HG02943 (cell line): ENCODE data around the gene RALY.

Experiments
- ATAC-seq: cut with Tn5 transposase; IDR thresholded peaks from one replicate; pipeline ENCODE4 v1.9.1; 2021; ENCODE audit warnings: mild to moderate bottlenecking, low read depth, moderate library complexity; ENCODE audit not compliant: unreplicated experiment

Gene RALY

DNA sequence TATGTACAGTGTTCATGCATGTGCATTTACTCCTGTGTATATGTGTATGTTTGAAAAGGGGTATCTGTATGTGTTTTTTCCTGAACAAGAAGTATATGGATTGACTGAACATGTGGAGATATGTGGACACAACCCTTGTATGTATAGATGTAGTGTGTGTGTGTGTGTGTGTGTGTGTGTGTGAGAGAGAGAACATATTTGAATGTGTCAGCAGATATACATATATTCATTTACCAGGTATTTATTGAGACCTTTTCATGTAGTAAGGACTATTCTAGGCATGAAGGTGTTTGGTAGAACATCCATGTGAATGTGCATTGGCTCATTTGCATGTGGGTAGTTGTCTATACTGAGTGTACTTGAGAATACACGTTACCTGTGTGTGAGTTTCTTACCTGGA is 79.1 kb downstream of the RALY start:
- no peak for ATAC-seq

GRCh38 chr20:34074101-34074760 is 80.5 kb downstream of the RALY start:
- ATAC-seq: no peak

GRCh38 chr20:34075647-34076046 is 81.9 kb downstream of the RALY start:
- ATAC-seq: no peak

DNA sequence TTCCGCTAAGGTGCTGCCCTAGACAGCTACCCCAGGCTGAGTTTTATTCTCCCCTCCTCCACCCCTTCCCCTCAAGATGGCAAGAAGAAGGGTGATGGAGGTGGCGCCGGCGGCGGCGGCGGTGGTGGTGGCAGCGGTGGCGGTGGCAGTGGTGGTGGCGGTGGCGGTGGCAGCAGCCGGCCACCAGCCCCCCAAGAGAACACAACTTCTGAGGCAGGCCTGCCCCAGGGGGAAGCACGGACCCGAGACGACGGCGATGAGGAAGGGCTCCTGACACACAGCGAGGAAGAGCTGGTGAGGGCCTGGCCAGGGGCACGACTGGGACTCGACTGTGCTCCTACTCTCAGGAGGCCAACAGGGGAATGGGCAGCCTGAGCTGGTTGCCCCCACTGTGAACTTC is 83.2 kb downstream of the RALY start:
- ATAC-seq: no peak

- no peak for ATAC-seq
Observed at GRCh38 chr20:34078540-34078939, 84.8 kb downstream of the RALY start.

GRCh38 chr20:34079818-34080217 is 86.1 kb downstream of the RALY start:
- ATAC-seq: no peak

DNA sequence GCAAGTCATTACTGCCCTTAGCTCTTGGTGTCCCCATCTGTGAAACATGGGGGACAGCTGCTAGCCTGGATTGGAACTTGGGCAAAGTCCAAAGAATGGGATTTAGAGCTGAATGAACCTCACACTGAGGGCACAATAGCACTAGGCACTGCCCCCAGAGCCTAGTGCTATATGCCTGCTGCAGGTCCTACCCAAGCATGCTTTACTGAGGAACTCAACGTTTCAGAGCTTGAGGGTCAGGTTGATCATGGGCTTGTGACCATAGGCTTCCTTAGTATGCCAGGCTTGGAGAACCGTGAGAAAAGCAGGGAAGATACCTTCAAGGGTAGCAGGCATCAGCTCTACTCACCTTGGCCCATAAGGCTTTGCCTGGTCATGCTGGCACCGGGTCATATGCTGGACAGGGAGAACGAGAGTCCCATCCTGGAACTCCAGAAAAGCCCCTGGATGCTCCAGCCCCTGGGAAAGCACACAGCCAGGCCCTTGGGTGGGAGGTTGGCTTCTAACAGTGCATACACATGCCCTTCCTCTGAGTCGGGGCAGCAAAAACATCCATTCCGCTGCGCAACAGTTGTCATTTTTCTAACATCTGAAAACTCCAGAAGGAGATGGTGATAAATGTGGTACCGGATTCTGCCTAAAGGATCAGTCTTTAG is 88.6 kb downstream of the RALY start:
- no peak for ATAC-seq

DNA sequence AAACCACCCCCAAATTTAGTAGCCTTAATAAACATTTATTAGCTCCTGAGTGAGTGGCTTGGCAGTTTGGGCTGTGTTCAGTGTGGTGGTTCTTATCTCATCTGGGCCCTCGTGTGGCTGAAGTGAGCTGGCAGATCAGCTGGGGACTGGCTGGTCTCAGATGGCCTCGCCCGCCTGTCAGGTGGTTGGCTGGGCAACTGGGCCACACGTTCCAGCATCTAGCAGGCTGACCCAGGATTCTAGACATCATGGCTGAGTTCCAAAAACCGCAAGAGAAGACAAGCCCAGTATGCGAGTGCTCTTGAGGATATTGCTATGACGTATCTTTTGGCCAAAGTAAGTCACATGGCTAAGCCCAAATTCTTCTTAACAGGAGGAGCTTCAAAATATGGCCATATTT is 89.4 kb downstream of the RALY start:
- no peak for ATAC-seq

GRCh38 chr20:34083781-34084180 is 90.1 kb downstream of the RALY start:
- no peak for ATAC-seq

DNA sequence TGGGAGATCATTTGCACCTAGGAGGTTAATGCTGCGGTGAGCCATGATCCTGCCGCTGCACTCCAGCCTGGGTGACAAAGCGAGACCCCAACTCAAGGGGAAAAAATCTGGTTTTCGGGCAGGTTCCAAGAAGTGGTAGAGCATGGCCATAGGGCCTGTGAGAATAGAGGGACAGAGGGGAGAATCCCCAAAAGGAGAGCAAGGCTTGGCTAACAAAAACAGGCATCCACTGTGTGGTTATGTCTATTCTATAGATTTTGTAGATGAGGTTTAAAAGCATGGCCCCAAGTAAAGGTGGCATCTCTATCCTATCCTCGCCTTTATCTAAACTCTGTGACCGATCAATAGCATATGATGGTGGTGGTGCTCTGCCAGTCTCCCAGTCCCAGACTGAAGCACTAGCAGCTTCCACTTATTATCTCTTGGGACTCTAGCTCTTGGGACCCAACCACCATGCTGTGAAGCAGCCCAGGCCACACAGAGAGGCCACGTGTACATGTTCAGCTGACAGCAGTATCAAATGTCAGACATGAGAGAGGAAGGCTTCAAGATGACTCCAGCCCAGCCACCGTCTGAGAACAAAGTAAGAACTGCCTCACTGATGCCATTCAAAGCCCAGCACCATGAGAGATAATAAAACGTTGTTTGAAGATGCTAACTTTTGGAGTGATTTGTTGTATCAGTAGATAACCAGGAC is 90.7 kb downstream of the RALY start:
- no peak for ATAC-seq

DNA sequence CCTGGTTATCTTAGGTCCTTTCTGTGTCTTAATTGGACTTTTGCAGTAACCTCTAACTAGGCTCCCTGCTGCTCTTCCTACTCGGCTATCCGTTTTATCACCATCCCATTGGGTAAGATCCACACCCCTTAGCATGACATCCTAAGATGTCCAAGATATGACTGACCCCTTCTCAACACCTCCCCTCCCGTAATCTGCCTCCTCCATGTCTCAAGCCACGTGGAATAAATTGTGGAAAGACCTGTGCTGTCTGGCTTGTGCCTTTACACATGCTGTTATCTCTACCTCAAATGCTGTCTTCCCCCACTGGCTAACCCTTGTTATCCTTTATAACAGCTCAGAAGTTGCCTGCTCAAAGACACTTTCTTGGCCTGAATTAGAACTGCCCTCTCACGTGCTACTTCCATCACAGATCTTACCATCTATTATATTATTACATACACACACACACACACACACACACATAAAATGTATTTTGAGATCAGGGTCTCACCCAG is 91.9 kb downstream of the RALY start:
- ATAC-seq: no peak

GRCh38 chr20:34088305-34089174 is 94.8 kb downstream of the RALY start:
- no peak for ATAC-seq

DNA sequence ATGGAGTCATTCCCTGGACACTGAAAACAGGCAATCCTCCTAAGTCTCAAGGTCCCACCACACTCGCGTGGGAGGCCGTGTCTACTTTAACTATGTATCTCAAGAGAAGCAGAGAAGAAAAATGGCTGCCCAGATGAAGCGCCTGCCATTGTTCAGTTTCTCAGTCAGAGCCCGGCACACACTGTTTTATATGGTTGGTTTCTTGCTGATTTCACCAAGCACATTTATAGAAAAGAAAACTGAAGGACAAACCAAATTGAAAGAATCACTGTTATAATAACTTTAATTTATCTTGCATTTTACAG is 95.4 kb downstream of the RALY start:
- ATAC-seq: no peak

- ATAC-seq: no peak
Observed at GRCh38 chr20:34089655-34090345, 96.1 kb downstream of the RALY start.

DNA sequence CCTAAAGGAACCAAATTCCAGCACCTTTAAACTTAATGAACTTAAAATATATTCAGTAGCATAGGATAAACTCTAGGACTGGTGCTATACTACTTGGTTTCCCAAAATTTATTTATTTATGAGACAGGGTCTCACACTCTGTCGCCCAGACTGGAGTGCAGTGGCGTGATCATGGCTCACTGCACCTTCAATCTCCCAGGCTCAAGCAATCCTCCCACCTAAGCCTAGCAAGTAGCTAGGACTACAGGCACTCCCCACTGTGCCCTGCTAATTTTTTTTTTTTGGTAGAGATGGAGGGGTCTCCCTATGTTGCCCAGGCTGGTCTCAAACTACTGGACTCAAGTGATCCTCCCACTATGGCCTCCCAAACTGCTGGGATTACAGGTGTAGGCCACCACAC is 96.9 kb downstream of the RALY start:
- no peak for ATAC-seq

DNA sequence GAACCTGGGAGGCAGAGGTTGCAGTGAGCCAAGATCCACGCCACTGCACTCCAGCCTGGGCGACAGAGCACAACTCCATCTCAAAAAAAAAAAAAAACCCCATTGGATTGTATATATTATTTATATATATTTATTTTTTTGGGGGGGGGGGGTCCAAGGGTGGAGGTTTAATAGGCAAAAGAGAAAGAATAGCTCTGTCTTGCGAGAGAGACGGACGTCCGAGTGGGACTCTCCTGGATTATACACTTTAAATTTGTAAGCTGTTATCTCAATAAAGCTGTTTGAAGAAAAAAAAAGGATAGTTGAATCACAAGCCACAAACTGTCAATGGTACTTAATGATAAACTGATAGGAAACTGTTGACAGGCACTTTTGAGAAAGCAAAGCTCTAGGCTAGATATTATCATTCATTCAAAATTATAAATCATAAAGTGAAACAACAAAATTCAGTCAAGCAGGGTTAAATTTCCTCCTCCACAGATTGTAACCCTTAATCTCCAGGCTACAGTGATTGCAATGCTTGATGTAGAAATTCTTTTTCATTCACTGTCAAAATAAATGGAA is 98.0 kb downstream of the RALY start:
- ATAC-seq: no peak

DNA sequence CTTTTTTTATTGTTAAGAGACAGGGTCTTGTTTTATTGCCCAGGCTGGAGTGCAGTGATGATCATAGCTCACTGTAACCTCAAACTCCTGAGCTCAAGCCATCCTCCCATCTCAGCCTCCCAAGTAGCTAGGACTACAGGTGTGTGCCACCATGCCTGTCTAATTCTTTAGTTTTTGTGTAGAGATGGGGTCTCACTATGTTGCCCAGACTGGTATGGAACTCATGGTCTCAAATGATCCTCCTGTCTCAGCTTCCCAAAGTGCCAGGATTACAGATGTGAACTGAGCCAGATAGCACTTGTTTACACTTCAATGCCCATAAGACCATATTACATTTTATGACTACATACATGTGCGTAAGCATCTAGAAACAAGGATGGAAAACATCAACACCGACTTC is 100.2 kb downstream of the RALY start:
- ATAC-seq: no peak

DNA sequence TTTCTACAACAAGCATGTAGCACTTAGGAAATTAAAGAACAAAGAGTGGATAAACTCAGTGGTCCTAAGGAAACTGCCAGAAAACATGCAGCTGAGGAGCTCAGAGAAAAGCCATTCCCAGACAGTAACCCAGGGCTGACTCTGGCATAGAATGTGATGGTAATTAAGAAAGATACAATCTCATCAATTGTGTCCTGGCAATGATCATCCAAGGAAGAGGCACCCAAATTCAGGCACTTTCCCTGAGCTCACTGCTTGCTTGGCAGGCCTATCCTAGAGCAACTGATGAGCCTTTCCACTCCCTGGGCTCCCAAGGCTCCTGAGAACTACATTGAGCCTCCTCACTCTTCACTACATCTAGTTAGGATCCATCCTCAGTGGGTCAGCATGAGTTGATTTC is 102.1 kb downstream of the RALY start:
- ATAC-seq: no peak

DNA sequence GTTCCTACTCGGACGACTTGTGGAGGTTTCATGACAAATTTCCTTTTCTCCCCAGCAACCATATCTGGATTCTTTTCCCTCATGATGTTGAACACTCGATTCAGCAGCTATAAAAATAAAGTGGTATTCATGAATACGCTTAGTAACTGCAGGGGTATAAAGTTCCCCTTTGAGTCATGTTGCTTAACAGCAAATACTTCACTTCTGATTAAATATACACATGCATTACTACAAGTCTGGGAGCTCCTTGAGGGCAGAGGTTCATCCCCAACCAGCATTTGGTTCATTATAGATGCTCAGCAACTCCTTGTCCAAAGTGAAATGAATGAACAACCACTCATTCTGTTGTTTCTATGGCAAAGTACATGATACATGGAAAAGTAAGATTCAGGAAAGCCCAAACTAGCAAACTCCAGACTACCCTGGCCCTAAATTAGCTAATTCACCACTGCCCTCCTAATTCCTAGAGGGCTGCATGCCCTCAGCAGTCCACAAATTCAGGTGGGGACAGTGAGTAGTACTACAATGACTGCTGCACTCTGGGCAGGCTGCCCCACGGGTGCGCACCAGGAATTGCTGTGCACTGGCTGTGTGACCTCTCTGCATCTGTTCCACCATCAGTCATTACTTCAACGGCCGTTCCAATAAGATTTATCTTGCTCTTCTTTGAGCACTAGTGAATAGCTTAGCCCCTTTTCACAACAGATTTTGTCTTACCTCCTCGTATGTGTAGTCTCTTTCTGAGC is 103.2 kb downstream of the RALY start:
- no peak for ATAC-seq
